Hepatocyte (in vitro differentiated cells): ENCODE measurements around the gene MRPL10. TPM values are rescaled to one million over a fixed set of nuclear protein-coding genes. Genes with fewer than 3 reads are reported as not detected.

Experiments
- DNase-seq: peaks from one replicate; pipeline ENCODE4 v3.0.0-alpha.2; 2016; ENCODE audit warnings: low spot score
- H2AFZ ChIP-seq: fragments of 200-600 bp; sonication (generic); 2 replicates; pipeline ENCODE4 v1.6.0; 2016; ENCODE audit warnings: antibody characterized with exemption, mild to moderate bottlenecking
- H3K27ac ChIP-seq: fragments of 200-600 bp; sonication (generic); 2 replicates; pipeline ENCODE4 v1.5.1; 2016; ENCODE audit warnings: mild to moderate bottlenecking
- H3K27me3 ChIP-seq: fragments of 200-600 bp; sonication (generic); 2 replicates; pipeline ENCODE4 v1.6.1; 2016
- H3K36me3 ChIP-seq: fragments of 200-600 bp; sonication (generic); replicated peaks from 2 replicates; pipeline ENCODE4 v1.5.1; 2016; ENCODE audit warnings: low read depth; ENCODE audit not compliant: insufficient read depth
- H3K4me1 ChIP-seq: fragments of 200-600 bp; sonication (generic); 2 replicates; pipeline ENCODE4 v1.5.1; 2016; ENCODE audit warnings: mild to moderate bottlenecking, moderate library complexity; ENCODE audit not compliant: insufficient read depth
- H3K4me2 ChIP-seq: fragments of 200-600 bp; sonication (generic); 2 replicates; pipeline ENCODE4 v1.6.0; 2016
- H3K4me3 ChIP-seq: fragments of 200-600 bp; sonication (generic); 2 replicates; pipeline ENCODE4 v1.5.1; 2016; ENCODE audit warnings: mild to moderate bottlenecking
- H3K79me2 ChIP-seq: fragments of 200-600 bp; sonication (generic); 2 replicates; pipeline ENCODE4 v1.6.0; 2017; ENCODE audit warnings: mild to moderate bottlenecking
- H3K9me2 ChIP-seq: fragments of 200-600 bp; sonication (generic); replicated peaks from 2 replicates; pipeline ENCODE4 v1.6.0; 2017; ENCODE audit warnings: mild to moderate bottlenecking; ENCODE audit not compliant: insufficient read depth
- H3K9me3 ChIP-seq: fragments of 200-600 bp; sonication (generic); 2 replicates; pipeline ENCODE4 v1.5.1; 2016; ENCODE audit warnings: low read depth, mild to moderate bottlenecking
- H4K20me1 ChIP-seq: fragments of 200-600 bp; sonication (generic); 2 replicates; pipeline ENCODE4 v1.6.0; 2016; ENCODE audit warnings: mild to moderate bottlenecking; ENCODE audit not compliant: insufficient read depth, poor library complexity, severe bottlenecking
- CTCF ChIP-seq: fragments of 200-600 bp; sonication (generic); IDR thresholded peaks from 2 replicates; pipeline ENCODE4 v1.5.1; 2016; ENCODE audit warnings: antibody characterized with exemption, mild to moderate bottlenecking; ENCODE audit not compliant: poor library complexity
- EZH2 ChIP-seq: fragments of 200-600 bp; sonication (generic); IDR thresholded peaks from 2 replicates; pipeline ENCODE4 v1.6.1; 2016; ENCODE audit warnings: antibody characterized with exemption, mild to moderate bottlenecking, borderline replicate concordance
- EZH2phosphoT487 ChIP-seq: fragments of 200-600 bp; sonication (generic); IDR thresholded peaks from one replicate; pipeline ENCODE4 v1.6.1; 2018; ENCODE audit warnings: antibody characterized with exemption, mild to moderate bottlenecking, low read depth, moderate library complexity; ENCODE audit not compliant: unreplicated experiment, severe bottlenecking
- WGBS: methylation state at CpG from one replicate; pipeline ENCODE4 v1.1.6; 2016; ENCODE audit warnings: low lambda C conversion rate; ENCODE audit errors: missing lambda C conversion rate; 5-methylcytosine and 5-hydroxymethylcytosine counted together
- polyA plus RNA-seq: library from polyadenylated mRNA; unstranded; fragments of >200 nt; fragmentation: Nextera tagmentation; extraction: Ambion mirVana; gene quantifications from 2 replicates; pipeline ENCODE4 v1.2.1, GENCODE V29; 2016
- total RNA-seq: library from RNA; depleted of rRNA; stranded (reverse); fragments of >200 nt; gene quantifications from 2 replicates; pipeline ENCODE4 v1.2.3, GENCODE V29; 2014

MRPL10 gene
- total and polyA plus RNA-seq, 2 experiments from 2014 or later: 30.7 to 33.7 TPM

- no peak for TF ChIP-seq CTCF
- no peak for TF ChIP-seq EZH2phosphoT487
- TF ChIP-seq EZH2: no peak
- H3K4me1 ChIP-seq: peaks cover 22% of the 10 kb centered on the region
- H3K79me2 ChIP-seq: no peaks in the 10 kb centered on the region
- no peaks in the 10 kb centered on the region for H3K36me3 ChIP-seq
- H3K9me2 ChIP-seq: no peaks in the 10 kb centered on the region
- WGBS: 64% methylated on average over 7 of the region's 7 CpGs
- H4K20me1 ChIP-seq: no peaks in the 10 kb centered on the region
- H3K27ac ChIP-seq: peak overlapping the region; percentile 81
- no peak overlapping the region for H3K4me3 ChIP-seq
- H2AFZ ChIP-seq: no peak overlapping the region
- no peak overlapping the region for H3K4me2 ChIP-seq
- H3K27me3 ChIP-seq: no peaks in the 10 kb centered on the region
- no peak for DNase-seq
- no peaks in the 10 kb centered on the region for H3K9me3 ChIP-seq
These were observed 19.6 kb downstream of the MRPL10 start for GRCh38 chr17:47811709-47812108.

DNA sequence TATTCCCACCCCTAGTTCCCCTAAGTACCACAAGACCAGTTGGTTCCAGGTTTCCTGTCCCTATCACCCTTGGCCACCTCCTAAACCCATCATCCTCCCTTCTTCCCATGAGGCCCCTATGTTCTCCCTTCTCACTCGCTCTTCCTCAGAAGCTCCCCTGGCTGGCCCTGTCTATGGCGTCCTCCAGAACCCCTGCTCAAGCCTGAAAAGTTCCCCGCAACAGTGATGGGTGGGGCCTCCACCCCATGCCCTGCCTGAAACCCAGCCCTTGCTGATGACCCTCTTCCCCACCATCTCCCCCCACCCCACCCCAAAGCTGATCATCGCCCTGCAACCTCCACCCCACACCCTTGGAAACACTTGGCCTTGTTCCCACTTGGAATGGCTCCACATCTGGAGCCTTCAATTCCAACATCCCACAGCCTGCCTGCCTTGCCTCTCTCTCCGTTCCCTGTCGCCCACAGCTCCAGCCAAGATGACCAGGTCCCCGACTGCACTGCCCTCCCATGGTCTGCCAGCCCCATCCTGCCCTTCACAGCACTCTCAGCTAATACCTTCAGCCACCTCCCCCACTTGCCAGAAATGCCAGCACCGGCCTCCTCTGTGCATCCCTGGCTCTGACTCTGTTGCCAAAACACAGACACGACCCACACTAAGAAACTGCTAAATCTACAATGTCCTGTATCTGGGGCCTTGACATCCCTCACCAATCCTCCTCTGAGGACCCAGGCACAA, 20.3 kb downstream of the MRPL10 start:
- Histone ChIP-seq H3K27me3 (no peaks in the 10 kb centered on the region), H3K4me2 (no peak overlapping the region), H3K36me3 (no peaks in the 10 kb centered on the region), H2AFZ (no peak overlapping the region), H3K9me2 (no peaks in the 10 kb centered on the region), H3K4me1 (peaks cover 22% of the 10 kb centered on the region), H3K27ac (peak overlapping the region; percentile 81), H4K20me1 (no peaks in the 10 kb centered on the region), H3K9me3 (no peaks in the 10 kb centered on the region), H3K79me2 (no peaks in the 10 kb centered on the region), H3K4me3 (no peak overlapping the region)
- no peak for DNase-seq
- TF ChIP-seq EZH2phosphoT487: no peak
- TF ChIP-seq CTCF: no peak
- no peak for TF ChIP-seq EZH2
- WGBS: 90% methylated on average over 9 of the region's 9 CpGs

GRCh38 chr17:47810200-47810821, 21.0 kb downstream of the MRPL10 start:
- Histone ChIP-seq H3K27ac (peak overlapping the region; percentile 81), H3K9me2 (no peaks in the 10 kb centered on the region), H3K27me3 (no peaks in the 10 kb centered on the region), H4K20me1 (no peaks in the 10 kb centered on the region), H3K36me3 (no peaks in the 10 kb centered on the region), H3K4me3 (no peak overlapping the region), H3K4me2 (no peak overlapping the region), H2AFZ (no peak overlapping the region), H3K79me2 (no peaks in the 10 kb centered on the region), H3K9me3 (no peaks in the 10 kb centered on the region), H3K4me1 (peaks cover 22% of the 10 kb centered on the region)
- WGBS: 35% methylated on average over 10 of the region's 10 CpGs
- TF ChIP-seq EZH2 (no peak), CTCF (no peak), EZH2phosphoT487 (no peak)
- peak; percentile 93 for DNase-seq
